Measurements from ENCODE around the gene CLDN6.
"Not testable (repeated sequence)": the region's sequence is repeated elsewhere in the genome, so short reads cannot be mapped to it uniquely, and the experiment has no call there.

Gene CLDN6

GRCh38 chr16:3017794-3018506 lies at the start of gene CLDN6:
CLDN6 (minus strand) TSS chr16:3018183; CDS start chr16:3016021, 2,162 bp downstream.
- no peak for DNase-seq (ENCODE audit: low read depth in 3 of 3, low spot score in 1 of 3)

- no peak for DNase-seq (ENCODE audit: low read depth in 3 of 3, low spot score in 1 of 3)
Observed at GRCh38 chr16:3066440-3066748, 48.4 kb upstream of the CLDN6 start.

- DNase-seq (ENCODE audit: low read depth in 3 of 3, low spot score in 1 of 3): no peak
Observed at GRCh38 chr16:3065742-3066439, 47.9 kb upstream of the CLDN6 start.

- peak; percentile 38 to 53 (median 48) for DNase-seq (ENCODE audit: low read depth in 3 of 3, low spot score in 1 of 3)
Observed at GRCh38 chr16:3065069-3065741, 47.2 kb upstream of the CLDN6 start, which contains the start of gene IL32. IL32 (plus strand) TSS chr16:3065640; CDS start chr16:3065812, 172 bp downstream.

GRCh38 chr16:3063625-3064386 lies 45.8 kb upstream of the CLDN6 start:
- no peak for DNase-seq (ENCODE audit: low read depth in 3 of 3, low spot score in 1 of 3)

GRCh38 chr16:3062553-3062952 lies 44.6 kb upstream of the CLDN6 start:
- no peak for DNase-seq (ENCODE audit: low read depth in 3 of 3, low spot score in 1 of 3)

- no peak for DNase-seq (ENCODE audit: low read depth in 3 of 3, low spot score in 1 of 3)
Observed at GRCh38 chr16:3060339-3061127, 42.5 kb upstream of the CLDN6 start.

- DNase-seq (ENCODE audit: low read depth in 3 of 3, low spot score in 1 of 3): no peak
Observed at GRCh38 chr16:3059723-3060242, 41.8 kb upstream of the CLDN6 start.

GRCh38 chr16:3059041-3059722 lies 41.2 kb upstream of the CLDN6 start:
- peak; percentile 67 to 82 (median 81) for DNase-seq (ENCODE audit: low read depth in 3 of 3, low spot score in 1 of 3)

GRCh38 chr16:3058139-3059030 lies 40.4 kb upstream of the CLDN6 start:
- peak in 1 of 3 donors; percentile 28 for DNase-seq (ENCODE audit: low read depth in 3 of 3, low spot score in 1 of 3)

GRCh38 chr16:3057181-3058138 lies 39.5 kb upstream of the CLDN6 start:
- DNase-seq (ENCODE audit: low read depth in 3 of 3, low spot score in 1 of 3): no peak

- no peak for DNase-seq (ENCODE audit: low read depth in 3 of 3, low spot score in 1 of 3)
Observed at GRCh38 chr16:3056336-3057180, 38.6 kb upstream of the CLDN6 start.

- DNase-seq (ENCODE audit: low read depth in 3 of 3, low spot score in 1 of 3): not testable (repeated sequence)
Observed at GRCh38 chr16:3055734-3056115, 37.7 kb upstream of the CLDN6 start.

GRCh38 chr16:3054965-3055733 lies 37.2 kb upstream of the CLDN6 start:
- DNase-seq (ENCODE audit: low read depth in 3 of 3, low spot score in 1 of 3): no peak

GRCh38 chr16:3053330-3053710 lies 35.3 kb upstream of the CLDN6 start:
- DNase-seq (ENCODE audit: low read depth in 3 of 3, low spot score in 1 of 3): not testable (repeated sequence)

Data from stimulated activated CD4-positive, alpha-beta T cell treated with anti-CD3 and anti-CD28 coated beads, TNF-alpha, amount 100 ng/mL, for 1 hour (primary cell).